Calu3 (cell line): ENCODE measurements around the gene CCSER1. TPM values are rescaled to one million over a fixed set of nuclear protein-coding genes. Genes with fewer than 3 reads are reported as not detected.

Experiments used
- BruUV-seq: library from RNA; stranded (reverse); fragments of 400-500 nt; replicated peaks from 2 replicates; lab custom pipeline; 2021; lab: Mats Ljungman, UMichigan
- CTCF ChIA-PET: fragments of 300-600 bp; sonication (Branson Sonifier 250); formaldehyde crosslinking; loops from one replicate; lab custom pipeline; 2022; ENCODE audit warnings: antibody characterized with exemption; lab: Charles Lee
- DNase-seq: peaks from one replicate; pipeline ENCODE4 v3.0.0; 2022
- H3K27ac Mint-ChIP-seq: one replicate; pipeline ENCODE4 v1.8.0; 2022; ENCODE audit warnings: mixed read lengths; ENCODE audit not compliant: unreplicated experiment
- H3K27me3 Mint-ChIP-seq: one replicate; pipeline ENCODE4 v1.8.0; 2022; ENCODE audit warnings: mixed read lengths; ENCODE audit not compliant: unreplicated experiment
- H3K36me3 Mint-ChIP-seq: one replicate; pipeline ENCODE4 v1.8.0; 2022; ENCODE audit warnings: mild to moderate bottlenecking, moderate library complexity, mixed read lengths; ENCODE audit not compliant: insufficient read depth, unreplicated experiment
- H3K4me1 Mint-ChIP-seq: one replicate; pipeline ENCODE4 v1.8.0; 2022; ENCODE audit warnings: mild to moderate bottlenecking, low read depth, mixed read lengths; ENCODE audit not compliant: unreplicated experiment
- H3K4me3 Mint-ChIP-seq: one replicate; pipeline ENCODE4 v1.8.0; 2022; ENCODE audit warnings: mild to moderate bottlenecking, low read depth, moderate library complexity, mixed read lengths; ENCODE audit not compliant: unreplicated experiment
- H3K9me3 Mint-ChIP-seq: one replicate; pipeline ENCODE4 v1.8.0; 2022; ENCODE audit warnings: low read depth, mixed read lengths; ENCODE audit not compliant: unreplicated experiment
- intact Hi-C: fragments of 100-400 bp; cut with micrococcal nuclease; formaldehyde crosslinking; loops from one replicate; pipeline ENCODE4 v1.10.0; 2022; ENCODE audit not compliant: unreplicated experiment
- total RNA-seq: library from RNA; stranded (reverse); gene quantifications from 2 replicates; pipeline ENCODE4 v1.2.3, GENCODE V29; 2022
- TF ChIP-seq, protein P1 (sequence below): fragments of 200-600 bp; IDR thresholded peaks from one replicate; pipeline ENCODE4 v1.8.0; 2022; ENCODE audit warnings: antibody characterized with exemption; ENCODE audit not compliant: unreplicated experiment

The CCSER1 gene
- total RNA-seq, 1 experiment from 2014 or later, result 6.2 TPM

GRCh38 chr4:90960433-90960832 lies 833.2 kb downstream of the CCSER1 start:
- CTCF ChIA-PET, result no interaction called here
- no peak overlapping the region for H3K27ac Mint-ChIP-seq
- TF ChIP-seq, protein P1, sequence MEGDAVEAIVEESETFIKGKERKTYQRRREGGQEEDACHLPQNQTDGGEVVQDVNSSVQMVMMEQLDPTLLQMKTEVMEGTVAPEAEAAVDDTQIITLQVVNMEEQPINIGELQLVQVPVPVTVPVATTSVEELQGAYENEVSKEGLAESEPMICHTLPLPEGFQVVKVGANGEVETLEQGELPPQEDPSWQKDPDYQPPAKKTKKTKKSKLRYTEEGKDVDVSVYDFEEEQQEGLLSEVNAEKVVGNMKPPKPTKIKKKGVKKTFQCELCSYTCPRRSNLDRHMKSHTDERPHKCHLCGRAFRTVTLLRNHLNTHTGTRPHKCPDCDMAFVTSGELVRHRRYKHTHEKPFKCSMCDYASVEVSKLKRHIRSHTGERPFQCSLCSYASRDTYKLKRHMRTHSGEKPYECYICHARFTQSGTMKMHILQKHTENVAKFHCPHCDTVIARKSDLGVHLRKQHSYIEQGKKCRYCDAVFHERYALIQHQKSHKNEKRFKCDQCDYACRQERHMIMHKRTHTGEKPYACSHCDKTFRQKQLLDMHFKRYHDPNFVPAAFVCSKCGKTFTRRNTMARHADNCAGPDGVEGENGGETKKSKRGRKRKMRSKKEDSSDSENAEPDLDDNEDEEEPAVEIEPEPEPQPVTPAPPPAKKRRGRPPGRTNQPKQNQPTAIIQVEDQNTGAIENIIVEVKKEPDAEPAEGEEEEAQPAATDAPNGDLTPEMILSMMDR, result no peak
- intact Hi-C loops, result no loop called here
- H3K4me3 Mint-ChIP-seq, result no peak overlapping the region
- no TSS peak for BruUV-seq
- H3K27me3 Mint-ChIP-seq, result no peaks in the 10 kb centered on the region
- H3K9me3 Mint-ChIP-seq, result no peaks in the 10 kb centered on the region
- no peak for DNase-seq
- no peaks in the 10 kb centered on the region for H3K36me3 Mint-ChIP-seq
- peaks cover 16% of the 10 kb centered on the region for H3K4me1 Mint-ChIP-seq

GRCh38 chr4:90960840-90961239 lies 833.6 kb downstream of the CCSER1 start:
- no peaks in the 10 kb centered on the region for H3K9me3 Mint-ChIP-seq
- DNase-seq, result no peak
- H3K27ac Mint-ChIP-seq, result no peak overlapping the region
- no peak overlapping the region for H3K4me3 Mint-ChIP-seq
- no peaks in the 10 kb centered on the region for H3K27me3 Mint-ChIP-seq
- peaks cover 16% of the 10 kb centered on the region for H3K4me1 Mint-ChIP-seq
- no TSS peak for BruUV-seq
- TF ChIP-seq, protein P1, result no peak
- intact Hi-C loops, result no loop called here
- CTCF ChIA-PET, result no interaction called here
- H3K36me3 Mint-ChIP-seq, result no peaks in the 10 kb centered on the region

GRCh38 chr4:90970021-90970420 lies 842.8 kb downstream of the CCSER1 start:
- Mint-ChIP-seq H3K4me1 (no peaks in the 10 kb centered on the region), H3K4me3 (no peak overlapping the region), H3K27ac (no peak overlapping the region), H3K9me3 (no peaks in the 10 kb centered on the region), H3K27me3 (no peaks in the 10 kb centered on the region), H3K36me3 (no peaks in the 10 kb centered on the region)
- BruUV-seq, result no TSS peak
- no peak for DNase-seq
- CTCF ChIA-PET, result no interaction called here
- intact Hi-C loops, result no loop called here
- TF ChIP-seq, protein P1, result no peak

- TF ChIP-seq, protein P1, result no peak
- Mint-ChIP-seq H3K4me1 (no peaks in the 10 kb centered on the region), H3K36me3 (no peaks in the 10 kb centered on the region), H3K9me3 (peaks cover 2% of the 10 kb centered on the region), H3K27me3 (no peaks in the 10 kb centered on the region), H3K27ac (no peak overlapping the region), H3K4me3 (no peak overlapping the region)
- DNase-seq, result no peak
- CTCF ChIA-PET, result no interaction called here
- BruUV-seq, result no TSS peak
- intact Hi-C loops, result no loop called here
These were observed 850.5 kb downstream of the CCSER1 start for GRCh38 chr4:90977726-90978125.
